SK-N-SH (cell line): ENCODE measurements around the gene CSNK1D. TPM values are rescaled to one million over a fixed set of nuclear protein-coding genes. Genes with fewer than 3 reads are reported as not detected.
A peak's percentile ranks its signal among the peaks of the same experiment; 100 is the strongest.

ENCODE experiments used
- CTCF ChIA-PET: fragments of 300-600, 350-600 bp; formaldehyde crosslinking; extraction: SDS; loops from one replicate; lab custom pipeline; 2021; lab: Yijun Ruan, JAX
- POLR2A ChIA-PET: fragments of 350-600 bp; sonication (Branson Sonifier 250); formaldehyde crosslinking; extraction: SDS; loops from one replicate; lab custom pipeline; 2020; ENCODE audit warnings: antibody characterized with exemption, inconsistent platforms; lab: Yijun Ruan, JAX
- DNase-seq: peaks from one replicate; pipeline ENCODE4 v3.0.0; 2012
- H2AFZ ChIP-seq: fragments of 200-600 bp; sonication (generic); 2 replicates; pipeline ENCODE4 v1.8.1; 2016; ENCODE audit warnings: antibody characterized with exemption, mild to moderate bottlenecking, low read depth
- H3F3A ChIP-seq: fragments of 200-600 bp; sonication (generic); replicated peaks from 2 replicates; pipeline ENCODE3; 2016; ENCODE audit warnings: antibody characterized with exemption, mild to moderate bottlenecking; ENCODE audit not compliant: insufficient read depth
- H3K27ac ChIP-seq, 2 experiments: fragments of 200-500 bp in 1 of 2; fragments of 200-600 bp in 1 of 2; sonication (Bioruptor generic) in 1 of 2; sonication (generic), shearing (Covaris generic) in 1 of 2; 2 replicates each; pipeline versions ENCODE4 v1.5.1 to v1.6.1; 2014 to 2016; ENCODE audit warnings: low read depth in 2 of 2, inconsistent platforms in 1 of 2, low read length in 1 of 2, mild to moderate bottlenecking in 1 of 2, mixed read lengths in 1 of 2
- H3K27me3 ChIP-seq: fragments of 200-600 bp; sonication (generic), shearing (Covaris generic); 2 replicates; pipeline ENCODE4 v1.6.1; 2016; ENCODE audit warnings: mixed run types; ENCODE audit not compliant: insufficient read depth
- H3K36me3 ChIP-seq, 2 experiments: fragments of 200-500 bp in 1 of 2; fragments of 200-600 bp in 1 of 2; sonication (Bioruptor generic) in 1 of 2; sonication (generic) in 1 of 2; replicated peaks in 1 of 2; 2 replicates each; pipeline versions ENCODE3 to v1.5.1; 2014 to 2016; ENCODE audit warnings: low read length in 1 of 2, mild to moderate bottlenecking in 1 of 2; ENCODE audit not compliant: insufficient read depth in 2 of 2, control insufficient read depth in 1 of 2
- H3K4me1 ChIP-seq, 2 experiments: fragments of 200-500 bp in 1 of 2; fragments of 200-600 bp in 1 of 2; sonication (Bioruptor generic) in 1 of 2; sonication (generic), shearing (Covaris generic) in 1 of 2; 2 replicates each; pipeline versions ENCODE4 v1.5.1 to v1.6.1; 2014 to 2016; ENCODE audit warnings: low read depth in 1 of 2, low read length in 1 of 2, mixed run types in 1 of 2; ENCODE audit not compliant: insufficient read depth in 2 of 2, control insufficient read depth in 1 of 2
- H3K4me2 ChIP-seq: fragments of 200-600 bp; sonication (generic), shearing (Covaris generic); 2 replicates; pipeline ENCODE4 v1.6.1; 2017; ENCODE audit warnings: mixed run types
- H3K4me3 ChIP-seq, 2 experiments: fragments of 200-500 bp in 1 of 2; fragments of 200-600 bp in 1 of 2; sonication (Bioruptor generic) in 1 of 2; sonication (generic), shearing (Covaris generic) in 1 of 2; 2 replicates each; pipeline versions ENCODE4 v1.5.1 to v1.8.1; 2014 to 2016; ENCODE audit warnings: low read depth in 2 of 2, inconsistent platforms in 1 of 2, low read length in 1 of 2, mild to moderate bottlenecking in 1 of 2, mixed read lengths in 1 of 2, moderate library complexity in 1 of 2
- H3K79me2 ChIP-seq: fragments of 200-600 bp; sonication (generic); 2 replicates; pipeline ENCODE4 v1.8.1; 2017; ENCODE audit warnings: mild to moderate bottlenecking; ENCODE audit not compliant: insufficient read depth
- H3K9ac ChIP-seq: fragments of 200-600 bp; sonication (generic); 2 replicates; pipeline ENCODE4 v1.6.1; 2017; ENCODE audit warnings: mixed run types
- H3K9me2 ChIP-seq: fragments of 200-600 bp; sonication (generic); 2 replicates; pipeline ENCODE4 v1.6.1; 2017; ENCODE audit warnings: mixed run types
- H3K9me3 ChIP-seq: fragments of 200-600 bp; sonication (generic); 2 replicates; pipeline ENCODE4 v1.6.1; 2017; ENCODE audit warnings: mixed run types, mild to moderate bottlenecking, moderate library complexity
- H4K20me1 ChIP-seq: fragments of 200-600 bp; sonication (generic); 2 replicates; pipeline ENCODE4 v1.6.1; 2017; ENCODE audit warnings: mild to moderate bottlenecking, mixed run types; ENCODE audit not compliant: insufficient read depth
- CHD2 ChIP-seq: fragments of 150-350 bp; IDR thresholded peaks from 2 replicates; pipeline ENCODE4 v1.6.1; 2018; ENCODE audit warnings: low read length; ENCODE audit not compliant: partially characterized antibody
- CTCF ChIP-seq: fragments of 200-600 bp; sonication (generic); IDR thresholded peaks from 2 replicates; pipeline ENCODE4 v1.6.1; 2017; ENCODE audit warnings: antibody characterized with exemption, mild to moderate bottlenecking, moderate library complexity
- ELF1 ChIP-seq: IDR thresholded peaks from 2 replicates; pipeline ENCODE4 v1.4.0; 2012
- FOSL2 ChIP-seq: IDR thresholded peaks from 2 replicates; pipeline ENCODE4 v1.4.0; 2012; ENCODE audit warnings: low read depth, mild to moderate bottlenecking, moderate library complexity, borderline replicate concordance
- JUND ChIP-seq: IDR thresholded peaks from 2 replicates; pipeline ENCODE4 v1.4.0; 2012
- MAX ChIP-seq: IDR thresholded peaks from 2 replicates; pipeline ENCODE4 v1.4.0; 2012; ENCODE audit warnings: low read depth
- MXI1 ChIP-seq: IDR thresholded peaks from 2 replicates; pipeline ENCODE4 v1.6.1; 2012; ENCODE audit warnings: mild to moderate bottlenecking, low read depth, low read length, improper control_type of control experiment
- PBX3 ChIP-seq: IDR thresholded peaks from 2 replicates; pipeline ENCODE4; 2012
- RAD21 ChIP-seq: IDR thresholded peaks from 2 replicates; pipeline ENCODE4 v1.6.1; 2012; ENCODE audit warnings: mild to moderate bottlenecking, low read length
- REST ChIP-seq: IDR thresholded peaks from 2 replicates; pipeline ENCODE4 v1.6.1; 2012; ENCODE audit warnings: mild to moderate bottlenecking, low read depth, low read length, moderate library complexity
- RXRA ChIP-seq: IDR thresholded peaks from 2 replicates; pipeline ENCODE4 v1.4.0; 2012; ENCODE audit warnings: low read depth, mild to moderate bottlenecking, borderline replicate concordance
- SIN3A ChIP-seq: IDR thresholded peaks from 2 replicates; pipeline ENCODE4 v1.6.1; 2012; ENCODE audit warnings: low read depth, mild to moderate bottlenecking, low read length, moderate library complexity, borderline replicate concordance
- SMC3 ChIP-seq: IDR thresholded peaks from 2 replicates; pipeline ENCODE4 v1.6.1; 2012; ENCODE audit warnings: low read depth, low read length, improper control_type of control experiment
- TCF12 ChIP-seq: IDR thresholded peaks from 2 replicates; pipeline ENCODE4 v1.4.0; 2012
- TEAD4 ChIP-seq: IDR thresholded peaks from 2 replicates; pipeline ENCODE4 v1.4.0; 2012; ENCODE audit warnings: mild to moderate bottlenecking, borderline replicate concordance; ENCODE audit not compliant: insufficient read depth
- USF1 ChIP-seq: IDR thresholded peaks from 2 replicates; pipeline ENCODE4 v1.4.0; 2012; ENCODE audit warnings: low read depth, borderline replicate concordance
- YY1 ChIP-seq: IDR thresholded peaks from 2 replicates; pipeline ENCODE4 v1.4.0; 2012; ENCODE audit warnings: low read depth, mild to moderate bottlenecking
- WGBS: methylation state at CpG from one replicate; pipeline ENCODE4 v1.1.6; 2017; ENCODE audit warnings: low lambda C conversion rate; 5-methylcytosine and 5-hydroxymethylcytosine counted together
- polyA plus RNA-seq, 3 experiments: library from polyadenylated mRNA; depleted of rRNA; stranded (reverse); fragments of >200 nt; gene quantifications; 2 replicates each; pipeline ENCODE4 v1.2.3, GENCODE V29; 2012

CSNK1D gene
- polyA plus RNA-seq, 1 of the 3 experiments (the other 2 are of a cell fraction): 216 TPM

DNA sequence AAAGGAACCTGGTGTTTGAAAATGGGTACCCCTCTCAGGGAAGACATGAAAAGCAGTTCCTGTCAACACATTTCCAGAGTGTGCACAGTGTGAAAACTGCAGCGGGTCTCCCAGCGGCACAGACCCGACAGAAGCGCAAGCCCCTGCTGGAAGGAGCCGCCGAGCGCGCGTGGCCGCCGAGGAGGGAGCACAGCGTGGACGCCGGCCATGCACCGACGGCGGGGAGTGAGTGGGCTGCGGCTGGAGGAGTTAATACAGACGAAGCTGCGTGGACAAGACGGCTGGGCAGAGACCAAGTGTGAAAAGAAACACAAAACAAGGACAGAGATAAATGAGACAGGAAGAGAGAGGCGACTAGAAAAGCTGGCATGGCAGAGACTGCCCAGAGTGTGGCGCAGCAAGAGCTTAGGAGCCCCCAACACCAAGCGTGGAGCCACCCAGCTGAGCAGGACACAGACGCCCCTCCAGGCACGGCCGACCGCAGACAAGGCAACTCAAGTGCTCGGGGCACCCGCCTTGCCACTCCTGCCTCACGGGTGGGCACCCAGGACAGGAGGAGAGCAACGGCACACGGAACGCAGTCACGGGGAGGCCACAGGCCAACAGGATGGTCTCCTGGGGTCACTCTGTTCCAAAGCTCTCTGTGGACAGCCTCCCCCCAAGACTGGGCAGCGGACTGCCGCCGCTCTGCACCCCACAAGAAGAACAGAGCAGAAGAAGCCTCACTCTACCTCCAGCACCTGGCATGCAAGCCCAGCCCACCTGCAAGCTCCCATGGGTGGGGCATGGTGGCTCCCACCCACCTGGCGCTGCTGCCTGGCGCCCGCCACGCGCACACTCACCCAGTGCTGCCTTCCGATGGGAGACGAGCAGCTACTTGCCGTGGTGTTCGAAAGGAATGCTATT, 28.1 kb downstream of the CSNK1D start:
- Histone ChIP-seq H3K4me3 (no peak overlapping the region), H3K9me2 (no peaks in the 10 kb centered on the region), H3K9ac (no peak overlapping the region), H3K9me3 (no peaks in the 10 kb centered on the region), H3K36me3 (peaks cover 47 to 84% of the 10 kb centered on the region in 2 experiments), H3K79me2 (peaks cover 80% of the 10 kb centered on the region), H3K27ac (no peak overlapping the region), H3K27me3 (no peaks in the 10 kb centered on the region), H3K4me1 (peaks cover 34 to 37% of the 10 kb centered on the region in 2 experiments; a peak in 3 of 4 replicates), H4K20me1 (peaks cover 100% of the 10 kb centered on the region), H3K4me2 (no peak overlapping the region), H3F3A (peaks cover 75% of the 10 kb centered on the region), H2AFZ (no peak overlapping the region)
- POLR2A ChIA-PET: no interaction called here
- no peak for DNase-seq
- CTCF ChIA-PET: interaction anchor here (0.7 to 10.9 kb wide), 10 partner anchors 10 to 79 kb away, joined by 3 to 153 read pairs (median 4); no protein-coding TSS in a partner anchor
- 94% methylated on average over 43 of the region's 47 CpGs for WGBS
- TF ChIP-seq MAX: no peak
- TF ChIP-seq CHD2: no peak
- no peak for TF ChIP-seq USF1
- TF ChIP-seq TCF12: no peak
- TF ChIP-seq YY1: no peak
- no peak for TF ChIP-seq TEAD4
- TF ChIP-seq MXI1: no peak
- TF ChIP-seq, all 33 proteins: peak for 0

GRCh38 chr17:82244413-82245133, 28.9 kb downstream of the CSNK1D start:
- Histone ChIP-seq H4K20me1 (peaks cover 98% of the 10 kb centered on the region), H3K36me3 (peaks cover 42 to 84% of the 10 kb centered on the region in 2 experiments), H3K9me2 (no peaks in the 10 kb centered on the region), H2AFZ (no peak overlapping the region), H3K9ac (no peak overlapping the region), H3K27ac (no peak overlapping the region; a peak in 1 of 4 replicates), H3K4me1 (peaks cover 38 to 41% of the 10 kb centered on the region in 2 experiments; a peak in 3 of 4 replicates), H3K4me2 (no peak overlapping the region), H3K27me3 (no peaks in the 10 kb centered on the region), H3K9me3 (no peaks in the 10 kb centered on the region), H3F3A (peaks cover 75% of the 10 kb centered on the region), H3K4me3 (no peak overlapping the region), H3K79me2 (peaks cover 77% of the 10 kb centered on the region)
- peak; percentile 78 for DNase-seq
- CTCF ChIA-PET: interaction anchor here (0.8 to 10.9 kb wide), 17 partner anchors 8 to 285 kb away, joined by 3 to 153 read pairs (median 4); partner anchors contain the start of gene SLC16A3
- 91% methylated on average over 39 of the region's 39 CpGs for WGBS
- POLR2A ChIA-PET: no interaction called here
- no peak for TF ChIP-seq PBX3
- TF ChIP-seq RAD21: peak; percentile 69
- TF ChIP-seq MXI1: no peak
- no peak for TF ChIP-seq JUND
- no peak for TF ChIP-seq SIN3A
- TF ChIP-seq TCF12: no peak
- TF ChIP-seq RXRA: no peak
- no peak for TF ChIP-seq ELF1
- no peak for TF ChIP-seq MAX
- TF ChIP-seq CTCF: peak; percentile 77
- TF ChIP-seq SMC3: peak; percentile 39; the same call in 1 of the 2 replicates
- TF ChIP-seq FOSL2: no peak
- no peak for TF ChIP-seq REST
